Thyroid gland (tissue), 4 donors: Measurements from ENCODE around the gene RAPGEF4.

Source experiments
- CTCF ChIP-seq, 6 experiments: fragments of 200-600 bp in 3 of 6; fragments of 450-650 bp in 3 of 6; sonication (generic) in 3 of 6; IDR thresholded peaks; one replicate each; pipeline ENCODE4 v1.5.1; 2016 to 2019; ENCODE audit warnings: antibody characterized with exemption in 6 of 6, mild to moderate bottlenecking in 2 of 6, inconsistent platforms in 1 of 6, moderate library complexity in 1 of 6
- POLR2A ChIP-seq, 2 donors: fragments of 450-650 bp; IDR thresholded peaks; one replicate each; pipeline ENCODE4 v1.6.1; 2017; ENCODE audit warnings: antibody characterized with exemption in 2 of 2, mild to moderate bottlenecking in 2 of 2, moderate library complexity in 1 of 2

GRCh38 chr2:173075056-173075780, 339.6 kb downstream of the RAPGEF4 start:
- TF ChIP-seq CTCF (IDR thresholded peaks at IDR 0.05) = no peak
- no peak for TF ChIP-seq POLR2A (IDR thresholded peaks at IDR 0.05)
